ENCODE results near the gene TFCP2. TPM values are rescaled to one million over a fixed set of nuclear protein-coding genes. Genes with fewer than 3 reads are reported as not detected.

Gene TFCP2
- total RNA-seq, 2 donors from 2014 or later = 24.4 to 30.9 TPM

DNA sequence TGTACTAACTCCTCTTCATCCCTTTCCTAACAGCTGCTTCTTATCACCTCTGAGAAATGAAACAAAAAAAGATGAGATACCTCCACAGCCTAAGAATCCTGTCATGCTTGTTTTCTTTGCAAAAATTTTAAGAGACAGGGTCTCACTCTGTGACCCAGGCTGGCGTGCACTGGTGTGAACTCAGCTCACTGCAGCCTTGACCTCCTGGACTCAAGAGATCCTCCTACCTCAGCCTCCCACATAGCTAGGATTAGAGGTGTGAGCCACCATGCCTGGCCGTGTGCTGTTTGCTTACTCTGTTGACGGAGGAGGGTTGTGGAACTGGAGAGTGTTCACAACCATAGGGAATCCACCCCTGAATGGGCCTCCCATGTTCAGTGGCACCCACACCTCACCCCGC is 105.7 kb downstream of the TFCP2 start:
- Histone ChIP-seq H3K36me3 (no peaks in the 10 kb centered on the region), H3K9me3 (no peaks in the 10 kb centered on the region), H3K4me1 (no peaks in the 10 kb centered on the region), H3K4me3 (no peak overlapping the region), H3K27ac (no peak overlapping the region), H3K9ac (ENCODE audit: low read depth in 2 of 2, low read length in 2 of 2) (no peak overlapping the region), H3K27me3 (no peaks in the 10 kb centered on the region)
- no peak for DNase-seq
- intact Hi-C loops (cut with DNase I) = no loop called here
- TF ChIP-seq, protein P1, sequence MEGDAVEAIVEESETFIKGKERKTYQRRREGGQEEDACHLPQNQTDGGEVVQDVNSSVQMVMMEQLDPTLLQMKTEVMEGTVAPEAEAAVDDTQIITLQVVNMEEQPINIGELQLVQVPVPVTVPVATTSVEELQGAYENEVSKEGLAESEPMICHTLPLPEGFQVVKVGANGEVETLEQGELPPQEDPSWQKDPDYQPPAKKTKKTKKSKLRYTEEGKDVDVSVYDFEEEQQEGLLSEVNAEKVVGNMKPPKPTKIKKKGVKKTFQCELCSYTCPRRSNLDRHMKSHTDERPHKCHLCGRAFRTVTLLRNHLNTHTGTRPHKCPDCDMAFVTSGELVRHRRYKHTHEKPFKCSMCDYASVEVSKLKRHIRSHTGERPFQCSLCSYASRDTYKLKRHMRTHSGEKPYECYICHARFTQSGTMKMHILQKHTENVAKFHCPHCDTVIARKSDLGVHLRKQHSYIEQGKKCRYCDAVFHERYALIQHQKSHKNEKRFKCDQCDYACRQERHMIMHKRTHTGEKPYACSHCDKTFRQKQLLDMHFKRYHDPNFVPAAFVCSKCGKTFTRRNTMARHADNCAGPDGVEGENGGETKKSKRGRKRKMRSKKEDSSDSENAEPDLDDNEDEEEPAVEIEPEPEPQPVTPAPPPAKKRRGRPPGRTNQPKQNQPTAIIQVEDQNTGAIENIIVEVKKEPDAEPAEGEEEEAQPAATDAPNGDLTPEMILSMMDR (IDR thresholded peaks at IDR 0.05) = no peak

DNA sequence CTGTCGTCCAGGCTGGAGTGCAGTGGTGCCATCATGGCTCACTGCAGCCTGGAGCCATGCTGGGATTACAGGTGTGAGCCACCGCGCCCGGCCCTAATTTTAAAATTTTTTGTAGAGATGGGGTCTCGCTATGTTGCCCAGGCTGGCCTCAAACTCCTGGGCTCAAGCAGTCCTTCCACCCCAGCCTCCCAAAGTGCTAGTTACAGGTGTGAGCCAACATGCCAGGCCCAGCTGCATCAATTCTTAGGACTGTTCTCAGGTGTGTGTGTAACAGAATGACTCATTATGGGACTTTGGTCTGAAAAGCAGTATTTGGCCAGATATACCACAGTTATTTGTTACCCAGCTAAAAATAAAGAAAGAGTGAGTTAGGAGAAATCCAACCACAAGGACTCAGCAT is 107.4 kb downstream of the TFCP2 start:
- no peak overlapping the region for H3K9ac ChIP-seq (ENCODE audit: low read depth in 2 of 2, low read length in 2 of 2)
- no peak overlapping the region for H3K27ac ChIP-seq
- H3K4me1 ChIP-seq = no peaks in the 10 kb centered on the region
- TF ChIP-seq, protein P1 (IDR thresholded peaks at IDR 0.05) = no peak
- no peak for DNase-seq
- no peaks in the 10 kb centered on the region for H3K36me3 ChIP-seq
- intact Hi-C loops (cut with DNase I) = no loop called here
- no peak overlapping the region for H3K4me3 ChIP-seq
- no peaks in the 10 kb centered on the region for H3K27me3 ChIP-seq
- H3K9me3 ChIP-seq = no peaks in the 10 kb centered on the region

DNA sequence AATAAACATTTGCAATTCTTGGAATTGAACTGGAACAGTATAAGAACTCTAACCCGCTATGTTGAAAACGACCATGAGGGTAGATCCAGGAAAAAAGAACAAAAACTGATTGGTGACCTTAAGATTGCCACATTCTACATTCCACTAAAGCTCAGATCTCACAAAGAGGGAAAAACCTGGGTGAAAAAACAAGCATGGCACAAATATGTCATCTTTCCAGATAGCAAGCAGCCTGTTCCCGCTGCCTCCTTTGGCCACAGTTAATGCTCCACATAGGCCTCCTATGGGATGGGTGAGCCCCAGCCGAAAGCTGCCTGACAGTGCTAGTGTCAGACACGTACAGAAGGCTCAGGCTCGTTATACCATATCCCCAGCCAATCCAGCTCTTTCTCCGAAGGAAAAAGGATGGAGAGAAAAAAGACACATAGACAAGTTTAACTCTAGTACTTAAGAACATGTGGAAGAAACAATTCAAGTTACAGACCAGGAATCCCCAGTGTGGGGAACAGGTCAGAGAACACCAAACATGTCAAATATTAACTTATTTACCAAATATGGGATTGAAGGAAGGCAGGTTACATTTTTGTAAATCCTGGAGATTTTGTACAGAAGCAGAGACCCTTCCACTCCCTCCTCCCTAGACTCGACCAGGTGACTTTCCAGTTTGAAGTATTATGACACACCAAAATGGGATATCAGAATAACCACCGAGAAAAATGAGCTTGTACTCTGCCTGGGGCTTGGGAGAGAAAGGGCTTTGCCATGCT is 110.1 kb downstream of the TFCP2 start:
- H3K27ac ChIP-seq = no peak overlapping the region

DNA sequence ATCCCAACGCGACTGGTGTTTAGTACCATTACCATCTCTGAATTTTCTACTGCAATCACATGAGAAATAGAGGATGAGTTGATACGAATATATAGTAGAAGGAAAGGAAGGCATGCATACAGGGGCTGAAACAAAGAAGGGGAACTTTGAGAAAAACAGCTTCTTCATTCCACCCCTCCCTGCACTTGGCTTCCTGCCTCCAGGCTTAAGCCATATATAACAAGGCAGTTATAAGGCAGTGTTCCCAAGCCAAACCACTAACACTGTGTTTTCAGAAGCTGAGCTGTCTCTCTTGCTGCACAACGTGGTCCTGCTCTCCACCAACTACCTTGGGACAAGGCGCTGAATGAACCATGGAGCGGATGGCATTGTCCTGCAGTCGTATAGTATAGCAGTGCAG is 113.8 kb downstream of the TFCP2 start:
- no peaks in the 10 kb centered on the region for H3K4me1 ChIP-seq
- H3K27ac ChIP-seq = no peak overlapping the region
- no peak overlapping the region for H3K9ac ChIP-seq (ENCODE audit: low read depth in 2 of 2, low read length in 2 of 2)
- H3K36me3 ChIP-seq = peaks cover 15% of the 10 kb centered on the region
- H3K9me3 ChIP-seq = no peaks in the 10 kb centered on the region
- intact Hi-C loops (cut with DNase I) = no loop called here
- no peak for DNase-seq
- TF ChIP-seq, protein P1 (IDR thresholded peaks at IDR 0.05) = no peak
- no peaks in the 10 kb centered on the region for H3K27me3 ChIP-seq
- H3K4me3 ChIP-seq = no peak overlapping the region

More for the DNA sequence above, 110.1 kb downstream of the TFCP2 start:
- no peak overlapping the region for H3K9ac ChIP-seq (ENCODE audit: low read depth in 2 of 2, low read length in 2 of 2)
- peaks cover 15% of the 10 kb centered on the region for H3K36me3 ChIP-seq
- H3K4me1 ChIP-seq = no peaks in the 10 kb centered on the region
- intact Hi-C loops (cut with DNase I) = no loop called here
- TF ChIP-seq, protein P1 (IDR thresholded peaks at IDR 0.05) = no peak
- no peaks in the 10 kb centered on the region for H3K9me3 ChIP-seq
- no peak for DNase-seq
- H3K4me3 ChIP-seq = no peak overlapping the region
- no peaks in the 10 kb centered on the region for H3K27me3 ChIP-seq

DNA sequence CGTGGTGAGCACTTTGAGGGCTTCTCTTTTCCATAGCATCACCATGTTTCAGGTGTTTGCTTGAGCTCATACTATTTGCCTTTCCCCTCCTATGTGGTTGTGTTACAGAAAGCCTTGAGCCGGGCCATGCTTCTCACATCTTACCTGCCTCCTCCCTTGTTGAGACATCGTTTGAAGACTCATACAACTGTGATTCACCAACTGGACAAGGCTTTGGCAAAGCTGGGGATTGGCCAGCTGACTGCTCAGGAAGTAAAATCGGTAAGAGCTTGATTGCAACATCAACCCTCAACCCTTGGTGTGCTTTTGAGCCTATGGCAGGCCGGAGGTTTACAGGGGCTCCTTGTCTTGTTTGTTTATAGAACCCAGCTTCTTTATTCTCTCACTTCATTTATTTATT is 116.7 kb downstream of the TFCP2 start:
- H3K9me3 ChIP-seq = no peaks in the 10 kb centered on the region
- TF ChIP-seq, protein P1 (IDR thresholded peaks at IDR 0.05) = no peak
- no peak for DNase-seq
- no peak overlapping the region for H3K4me3 ChIP-seq
- intact Hi-C loops (cut with DNase I) = no loop called here
- no peaks in the 10 kb centered on the region for H3K4me1 ChIP-seq
- H3K27ac ChIP-seq = no peak overlapping the region
- H3K27me3 ChIP-seq = no peaks in the 10 kb centered on the region
- H3K36me3 ChIP-seq = peaks cover 15% of the 10 kb centered on the region
- H3K9ac ChIP-seq (ENCODE audit: low read depth in 2 of 2, low read length in 2 of 2) = no peak overlapping the region
